ENCODE measurements around the gene FRMD5.
A peak's percentile ranks its signal among the peaks of the same experiment; 100 is the strongest.

DNA sequence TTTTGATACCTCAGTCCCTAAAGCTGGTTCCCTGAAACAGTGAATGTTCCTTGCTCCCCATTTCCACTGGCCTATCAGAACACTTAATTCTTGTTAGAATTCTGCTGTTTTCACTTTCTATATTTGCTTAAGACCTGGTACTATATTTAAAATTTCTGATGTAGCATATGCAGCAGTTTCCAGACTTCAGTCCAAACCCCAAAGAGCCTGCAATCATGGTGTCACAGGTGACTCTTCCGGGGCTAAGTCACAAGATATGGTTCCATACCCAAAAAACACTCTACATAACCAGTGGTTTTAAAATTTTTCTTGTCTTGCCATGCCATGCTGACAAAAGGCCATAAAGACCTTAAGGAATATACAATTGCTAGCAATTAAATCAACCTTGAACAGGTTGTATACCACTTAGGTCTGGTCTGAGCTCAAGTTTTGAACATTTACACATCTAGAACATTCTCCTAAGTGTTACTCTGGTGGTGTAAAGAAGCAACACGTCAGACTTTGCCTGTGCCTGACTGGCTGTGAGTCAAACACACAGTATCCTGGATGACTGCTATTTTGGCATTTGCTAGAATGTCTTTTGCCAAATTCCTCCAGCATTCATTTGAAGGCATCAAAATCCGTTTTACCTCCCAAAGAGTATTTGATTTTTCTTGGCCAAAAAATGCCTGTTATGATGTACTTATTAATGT, 160.0 kb downstream of the FRMD5 start:
- no peak for TF ChIP-seq POLR2A (IDR thresholded peaks at IDR 0.05)
- TF ChIP-seq, protein P1, sequence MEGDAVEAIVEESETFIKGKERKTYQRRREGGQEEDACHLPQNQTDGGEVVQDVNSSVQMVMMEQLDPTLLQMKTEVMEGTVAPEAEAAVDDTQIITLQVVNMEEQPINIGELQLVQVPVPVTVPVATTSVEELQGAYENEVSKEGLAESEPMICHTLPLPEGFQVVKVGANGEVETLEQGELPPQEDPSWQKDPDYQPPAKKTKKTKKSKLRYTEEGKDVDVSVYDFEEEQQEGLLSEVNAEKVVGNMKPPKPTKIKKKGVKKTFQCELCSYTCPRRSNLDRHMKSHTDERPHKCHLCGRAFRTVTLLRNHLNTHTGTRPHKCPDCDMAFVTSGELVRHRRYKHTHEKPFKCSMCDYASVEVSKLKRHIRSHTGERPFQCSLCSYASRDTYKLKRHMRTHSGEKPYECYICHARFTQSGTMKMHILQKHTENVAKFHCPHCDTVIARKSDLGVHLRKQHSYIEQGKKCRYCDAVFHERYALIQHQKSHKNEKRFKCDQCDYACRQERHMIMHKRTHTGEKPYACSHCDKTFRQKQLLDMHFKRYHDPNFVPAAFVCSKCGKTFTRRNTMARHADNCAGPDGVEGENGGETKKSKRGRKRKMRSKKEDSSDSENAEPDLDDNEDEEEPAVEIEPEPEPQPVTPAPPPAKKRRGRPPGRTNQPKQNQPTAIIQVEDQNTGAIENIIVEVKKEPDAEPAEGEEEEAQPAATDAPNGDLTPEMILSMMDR (IDR thresholded peaks at IDR 0.05) = peak in 1 of 6 experiments; percentile 12
